GM12878 (cell line): Measurements from ENCODE around the gene COL9A2. TPM values are rescaled to one million over a fixed set of nuclear protein-coding genes. Genes with fewer than 3 reads are reported as not detected.

Source experiments
- BCL11A ChIP-seq: IDR thresholded peaks from 2 replicates; pipeline ENCODE4 v1.6.1; 2011; ENCODE audit warnings: low read depth, low read length
- CEBPB ChIP-seq, 2 experiments: fragments of 150-350 bp in 1 of 2; IDR thresholded peaks; 2 replicates each; pipeline ENCODE4 v1.6.1; 2012 to 2014; ENCODE audit warnings: low read depth in 2 of 2, low read length in 2 of 2, borderline replicate concordance in 1 of 2, inconsistent platforms in 1 of 2
- CHD1 ChIP-seq: IDR thresholded peaks from 2 replicates; pipeline ENCODE4 v1.6.1; 2012; ENCODE audit warnings: low read depth, low read length, improper control_type of control experiment
- CHD4 ChIP-seq: fragments of 200-600 bp; sonication (generic); IDR thresholded peaks from 2 replicates; pipeline ENCODE4 v1.6.1; 2016; ENCODE audit warnings: mild to moderate bottlenecking
- EZH2 ChIP-seq: IDR thresholded peaks from 2 replicates; pipeline ENCODE4 v1.6.1; 2012; ENCODE audit warnings: low read depth, mild to moderate bottlenecking, control low read depth, inconsistent platforms, low read length, borderline replicate concordance; ENCODE audit not compliant: control insufficient read depth
- IRF4 ChIP-seq: IDR thresholded peaks from 2 replicates; pipeline ENCODE4 v1.6.1; 2011; ENCODE audit warnings: low read depth, low read length
- MYC ChIP-seq: IDR thresholded peaks from 2 replicates; pipeline ENCODE4 v1.6.1; 2011; ENCODE audit warnings: mild to moderate bottlenecking, low read length, moderate library complexity, inconsistent platforms; ENCODE audit not compliant: insufficient read depth, insufficient replicate concordance, insufficient read length, severe bottlenecking
- NFYA ChIP-seq: IDR thresholded peaks from 2 replicates; pipeline ENCODE4 v1.6.1; 2011; ENCODE audit warnings: low read depth, mild to moderate bottlenecking, low read length, improper control_type of control experiment, borderline replicate concordance
- RAD21 ChIP-seq: IDR thresholded peaks from 2 replicates; pipeline ENCODE4 v1.6.1; 2011; ENCODE audit warnings: mild to moderate bottlenecking, low read depth, low read length, moderate library complexity; ENCODE audit not compliant: insufficient read depth
- RBBP5 ChIP-seq: fragments of 200-600 bp; sonication (generic); conservative IDR thresholded peaks from 2 replicates; pipeline ENCODE4 v1.6.1; 2016
- SMAD5 ChIP-seq: IDR thresholded peaks from 2 replicates; pipeline ENCODE4 v1.6.1; 2016; ENCODE audit warnings: antibody characterized with exemption, low read depth
- SRF ChIP-seq, 2 experiments: IDR thresholded peaks; 2 replicates each; pipeline ENCODE4 v1.6.1; 2011; ENCODE audit warnings: low read depth in 2 of 2, low read length in 2 of 2, mild to moderate bottlenecking in 1 of 2, moderate library complexity in 1 of 2
- TAF1 ChIP-seq: IDR thresholded peaks from 2 replicates; pipeline ENCODE4 v1.6.1; 2011; ENCODE audit warnings: mild to moderate bottlenecking, low read depth, low read length, borderline replicate concordance
- TCF12 ChIP-seq: IDR thresholded peaks from 2 replicates; pipeline ENCODE4 v1.6.1; 2011; ENCODE audit warnings: low read depth, mild to moderate bottlenecking, low read length
- WRNIP1 ChIP-seq: IDR thresholded peaks from 2 replicates; pipeline ENCODE4 v1.6.1; 2011; ENCODE audit warnings: low read depth, low read length, improper control_type of control experiment, borderline replicate concordance
- ZNF384 ChIP-seq: IDR thresholded peaks from 2 replicates; pipeline ENCODE4 v1.6.1; 2012; ENCODE audit warnings: low read depth, mild to moderate bottlenecking, low read length, improper control_type of control experiment, borderline replicate concordance
- polyA plus RNA-seq, 11 experiments: library from polyadenylated mRNA; depleted of rRNA in 4 of 11; unstranded in 6 of 11; stranded (reverse) in 5 of 11; fragments of >200 nt; fragmentation: Nextera tagmentation in 4 of 11; fragmentation: Illumina TruSeq in 1 of 11; extraction: Ambion mirVana in 4 of 11; extraction: Trizol in 1 of 11; gene quantifications; 1 replicate in 1 of 11; 2 replicates in 10 of 11; pipeline versions ENCODE4 v1.2.1 to v1.2.3, GENCODE V29; 2011 to 2016; ENCODE audit warnings: inconsistent platforms in 2 of 11, missing spikeins in 2 of 11, low read depth in 1 of 11
- total RNA-seq, 4 experiments: library from RNA; depleted of rRNA in 3 of 4; stranded (reverse); fragments of >200 nt in 3 of 4; fragmentation: Illumina TruSeq in 1 of 4; extraction: Trizol in 1 of 4; gene quantifications; 2 replicates each; pipeline versions ENCODE4 v1.2.1 to v1.2.3, GENCODE V29; 2013 to 2021
- TF ChIP-seq, protein P1 (sequence below): fragments of 450-650 bp; formaldehyde crosslinking; IDR thresholded peaks from 2 replicates; pipeline ENCODE4 v1.5.0; 2022; ENCODE audit warnings: mild to moderate bottlenecking, missing genetic modification characterization
- TF ChIP-seq, protein P2 (sequence below): fragments of 450-650 bp; IDR thresholded peaks from 2 replicates; pipeline ENCODE4 v1.6.1; 2014; ENCODE audit warnings: mild to moderate bottlenecking
- TF ChIP-seq, protein P3 (sequence below): IDR thresholded peaks from 2 replicates; pipeline ENCODE4 v1.6.1; 2012; ENCODE audit warnings: low read depth, low read length, improper control_type of control experiment
- TF ChIP-seq, protein P4 (sequence below): IDR thresholded peaks from 2 replicates; pipeline ENCODE4 v1.6.1; 2012; ENCODE audit warnings: low read depth, low read length, improper control_type of control experiment

Gene COL9A2
- total and polyA plus RNA-seq, 10 of the 15 experiments (the other 5 are each of a cell fraction or from before 2014, with no cell fraction given), result 3.1 to 63.3 (median 22.4) TPM

DNA sequence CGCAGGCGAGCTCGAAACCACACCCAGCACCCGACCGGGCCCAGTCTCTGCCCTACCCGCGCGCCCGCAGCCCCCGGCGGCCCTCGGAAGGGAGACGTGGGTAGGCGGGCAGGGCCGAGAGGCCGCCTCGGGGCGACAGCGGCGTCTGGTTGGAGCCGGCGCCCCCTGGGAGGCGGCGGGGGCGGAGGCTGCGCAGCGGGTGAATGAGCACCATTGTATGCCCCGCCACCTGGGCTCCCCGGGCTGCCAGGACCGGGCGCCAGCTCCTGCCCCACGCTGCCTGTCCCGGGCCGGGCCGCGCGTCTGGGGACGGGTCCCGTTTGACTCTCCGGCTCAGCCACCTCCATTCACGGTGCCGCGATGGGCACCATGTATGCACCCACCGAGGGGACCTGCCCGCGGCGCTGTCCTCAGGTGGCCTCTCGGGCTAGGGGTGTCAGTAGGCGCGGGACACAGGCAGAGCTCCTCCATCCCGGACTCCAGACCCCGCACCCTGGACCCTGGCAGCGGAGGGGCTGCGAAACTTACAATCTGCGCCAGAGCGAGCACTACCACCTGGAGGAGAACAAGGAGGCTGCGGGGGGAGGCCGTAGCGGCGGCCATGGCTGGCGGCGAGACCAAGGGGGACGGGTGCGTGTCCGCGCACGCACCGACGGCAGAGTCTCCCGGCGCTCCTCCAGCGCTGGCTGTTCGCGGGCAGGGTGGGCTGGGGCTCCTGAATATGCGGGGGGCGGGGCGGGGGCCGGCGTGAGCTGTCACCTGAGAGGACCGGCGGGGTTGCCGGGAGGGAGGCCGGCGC is at the start of gene COL9A2 (continued):
- no peak for TF ChIP-seq EZH2
- TF ChIP-seq, protein P1, sequence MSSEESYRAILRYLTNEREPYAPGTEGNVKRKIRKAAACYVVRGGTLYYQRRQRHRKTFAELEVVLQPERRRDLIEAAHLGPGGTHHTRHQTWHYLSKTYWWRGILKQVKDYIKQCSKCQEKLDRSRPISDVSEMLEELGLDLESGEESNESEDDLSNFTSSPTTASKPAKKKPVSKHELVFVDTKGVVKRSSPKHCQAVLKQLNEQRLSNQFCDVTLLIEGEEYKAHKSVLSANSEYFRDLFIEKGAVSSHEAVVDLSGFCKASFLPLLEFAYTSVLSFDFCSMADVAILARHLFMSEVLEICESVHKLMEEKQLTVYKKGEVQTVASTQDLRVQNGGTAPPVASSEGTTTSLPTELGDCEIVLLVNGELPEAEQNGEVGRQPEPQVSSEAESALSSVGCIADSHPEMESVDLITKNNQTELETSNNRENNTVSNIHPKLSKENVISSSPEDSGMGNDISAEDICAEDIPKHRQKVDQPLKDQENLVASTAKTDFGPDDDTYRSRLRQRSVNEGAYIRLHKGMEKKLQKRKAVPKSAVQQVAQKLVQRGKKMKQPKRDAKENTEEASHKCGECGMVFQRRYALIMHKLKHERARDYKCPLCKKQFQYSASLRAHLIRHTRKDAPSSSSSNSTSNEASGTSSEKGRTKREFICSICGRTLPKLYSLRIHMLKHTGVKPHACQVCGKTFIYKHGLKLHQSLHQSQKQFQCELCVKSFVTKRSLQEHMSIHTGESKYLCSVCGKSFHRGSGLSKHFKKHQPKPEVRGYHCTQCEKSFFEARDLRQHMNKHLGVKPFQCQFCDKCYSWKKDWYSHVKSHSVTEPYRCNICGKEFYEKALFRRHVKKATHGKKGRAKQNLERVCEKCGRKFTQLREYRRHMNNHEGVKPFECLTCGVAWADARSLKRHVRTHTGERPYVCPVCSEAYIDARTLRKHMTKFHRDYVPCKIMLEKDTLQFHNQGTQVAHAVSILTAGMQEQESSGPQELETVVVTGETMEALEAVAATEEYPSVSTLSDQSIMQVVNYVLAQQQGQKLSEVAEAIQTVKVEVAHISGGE, result no peak
- 0 out of 2 replicates have a peak, but pooled peaks have one; percentile 16 for TF ChIP-seq TCF12
- TF ChIP-seq, protein P2, sequence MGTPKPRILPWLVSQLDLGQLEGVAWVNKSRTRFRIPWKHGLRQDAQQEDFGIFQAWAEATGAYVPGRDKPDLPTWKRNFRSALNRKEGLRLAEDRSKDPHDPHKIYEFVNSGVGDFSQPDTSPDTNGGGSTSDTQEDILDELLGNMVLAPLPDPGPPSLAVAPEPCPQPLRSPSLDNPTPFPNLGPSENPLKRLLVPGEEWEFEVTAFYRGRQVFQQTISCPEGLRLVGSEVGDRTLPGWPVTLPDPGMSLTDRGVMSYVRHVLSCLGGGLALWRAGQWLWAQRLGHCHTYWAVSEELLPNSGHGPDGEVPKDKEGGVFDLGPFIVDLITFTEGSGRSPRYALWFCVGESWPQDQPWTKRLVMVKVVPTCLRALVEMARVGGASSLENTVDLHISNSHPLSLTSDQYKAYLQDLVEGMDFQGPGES, result no peak
- TF ChIP-seq CHD4, result no peak
- TF ChIP-seq, protein P3, sequence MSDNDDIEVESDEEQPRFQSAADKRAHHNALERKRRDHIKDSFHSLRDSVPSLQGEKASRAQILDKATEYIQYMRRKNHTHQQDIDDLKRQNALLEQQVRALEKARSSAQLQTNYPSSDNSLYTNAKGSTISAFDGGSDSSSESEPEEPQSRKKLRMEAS, result peak; percentile 12; the same call in 1 of the 2 replicates
- no peak for TF ChIP-seq ZNF384
- TF ChIP-seq RAD21, result no peak
- no peak for TF ChIP-seq BCL11A
- TF ChIP-seq SRF (IDR thresholded peaks at IDR 0.05; ENCODE audit: low read depth in 2 of 2, low read length in 2 of 2), result no peak
- no peak for TF ChIP-seq WRNIP1
- TF ChIP-seq RBBP5, result no peak
- TF ChIP-seq MYC, result no peak
- TF ChIP-seq TAF1, result no peak
- TF ChIP-seq CEBPB (IDR thresholded peaks at IDR 0.05; ENCODE audit: borderline replicate concordance in 1 of 2, low read depth in 2 of 2, low read length in 2 of 2), result no peak
- TF ChIP-seq CHD1, result no peak
- no peak for TF ChIP-seq SMAD5
- TF ChIP-seq NFYA, result no peak
- TF ChIP-seq IRF4, result no peak
- TF ChIP-seq, protein P4, sequence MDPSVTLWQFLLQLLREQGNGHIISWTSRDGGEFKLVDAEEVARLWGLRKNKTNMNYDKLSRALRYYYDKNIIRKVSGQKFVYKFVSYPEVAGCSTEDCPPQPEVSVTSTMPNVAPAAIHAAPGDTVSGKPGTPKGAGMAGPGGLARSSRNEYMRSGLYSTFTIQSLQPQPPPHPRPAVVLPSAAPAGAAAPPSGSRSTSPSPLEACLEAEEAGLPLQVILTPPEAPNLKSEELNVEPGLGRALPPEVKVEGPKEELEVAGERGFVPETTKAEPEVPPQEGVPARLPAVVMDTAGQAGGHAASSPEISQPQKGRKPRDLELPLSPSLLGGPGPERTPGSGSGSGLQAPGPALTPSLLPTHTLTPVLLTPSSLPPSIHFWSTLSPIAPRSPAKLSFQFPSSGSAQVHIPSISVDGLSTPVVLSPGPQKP, result no peak
